GM19099 (cell line): ENCODE results near the gene FANCD2.

Experiments used
- POLR2A ChIP-seq: IDR thresholded peaks from 3 replicates; pipeline ENCODE4 v1.6.1; 2011; ENCODE audit warnings: low read depth; ENCODE audit not compliant: insufficient read length; ENCODE audit errors: extremely low read depth

FANCD2 gene

GRCh38 chr3:10055097-10055496 lies 28.9 kb downstream of the FANCD2 start:
- TF ChIP-seq POLR2A = no peak

GRCh38 chr3:10074666-10075065 lies 48.4 kb downstream of the FANCD2 start:
- TF ChIP-seq POLR2A = no peak

GRCh38 chr3:10081871-10082270 lies 55.6 kb downstream of the FANCD2 start:
- TF ChIP-seq POLR2A = no peak

GRCh38 chr3:10085738-10086137 lies 59.5 kb downstream of the FANCD2 start:
- TF ChIP-seq POLR2A = no peak

- no peak for TF ChIP-seq POLR2A
Measured at GRCh38 chr3:10088256-10088655, 62.0 kb downstream of the FANCD2 start.

GRCh38 chr3:10090179-10090578 lies 63.9 kb downstream of the FANCD2 start:
- TF ChIP-seq POLR2A = no peak

GRCh38 chr3:10093678-10094077 lies 67.4 kb downstream of the FANCD2 start:
- TF ChIP-seq POLR2A = no peak

- no peak for TF ChIP-seq POLR2A
Measured at GRCh38 chr3:10099041-10099440, 72.8 kb downstream of the FANCD2 start.

GRCh38 chr3:10106919-10107318 lies 80.7 kb downstream of the FANCD2 start:
- no peak for TF ChIP-seq POLR2A

GRCh38 chr3:10108091-10108490 lies 81.9 kb downstream of the FANCD2 start, which contains the start of gene FANCD2OS:
FANCD2OS (minus strand) TSS chr3:10108255; CDS start chr3:10104774, 3,481 bp downstream.
- TF ChIP-seq POLR2A = no peak

- peak; percentile 98 for TF ChIP-seq POLR2A
Measured at GRCh38 chr3:10115326-10116137, 89.3 kb downstream of the FANCD2 start, which contains the start of gene BRK1. BRK1 (plus strand) TSS chr3:10115675; CDS start chr3:10115702, 27 bp downstream.

- TF ChIP-seq POLR2A = no peak
Measured at GRCh38 chr3:10116138-10116460, 89.9 kb downstream of the FANCD2 start.

- TF ChIP-seq POLR2A = no peak
Measured at GRCh38 chr3:10116928-10117327, 90.7 kb downstream of the FANCD2 start.

- no peak for TF ChIP-seq POLR2A
Measured at GRCh38 chr3:10119376-10119775, 93.1 kb downstream of the FANCD2 start.

- TF ChIP-seq POLR2A = no peak
Measured at GRCh38 chr3:10121064-10121463, 94.8 kb downstream of the FANCD2 start.

GRCh38 chr3:10122724-10123123 lies 96.5 kb downstream of the FANCD2 start:
- TF ChIP-seq POLR2A = no peak
